HEK293 (cell line): ENCODE data around the gene TBC1D8.

Experiments
- ZBTB7A ChIP-seq: fragments of 450-650 bp; formaldehyde crosslinking; IDR thresholded peaks from 2 replicates; pipeline ENCODE4 v1.5.1; 2016; ENCODE audit warnings: low read depth, missing biosample characterization, missing genetic modification characterization
- ZNF274 ChIP-seq, 2 experiments: fragments of 200-500 bp in 1 of 2; fragments of 450-650 bp in 1 of 2; sonication (Bioruptor generic) in 1 of 2; formaldehyde crosslinking in 1 of 2; IDR thresholded peaks; 2 replicates each; pipeline versions ENCODE4 v1.5.1 to v1.6.1; 2014 to 2016; ENCODE audit warnings: borderline replicate concordance in 1 of 2, inconsistent platforms in 1 of 2, low read length in 1 of 2, missing biosample characterization in 1 of 2, missing genetic modification characterization in 1 of 2
- ZNF544 ChIP-seq: fragments of 450-650 bp; formaldehyde crosslinking; IDR thresholded peaks from 2 replicates; pipeline ENCODE4 v1.5.0; 2017; ENCODE audit warnings: missing biosample characterization, missing genetic modification characterization

GRCh38 chr2:101023327-101024107 lies 127.7 kb downstream of the TBC1D8 start:
- TF ChIP-seq ZNF544 (no peak), ZNF274 (IDR thresholded peaks at IDR 0.05; ENCODE audit: low read length) (no peak), ZNF274 (tag by site-specific recombination; IDR thresholded peaks at IDR 0.05; ENCODE audit: borderline replicate concordance) (no peak), ZBTB7A (no peak)
